GM12878 (cell line): Measurements from ENCODE around the gene YIPF5. TPM values are rescaled to one million over a fixed set of nuclear protein-coding genes. Genes with fewer than 3 reads are reported as not detected.

ENCODE experiments used
- ATAC-seq: fragments of 200-7000 bp; cut with Tn5 transposase; 3 replicates; pipeline ENCODE4 v1.9.1; 2020; ENCODE audit warnings: mild to moderate bottlenecking, moderate library complexity
- BruUV-seq: library from RNA; stranded (reverse); fragments of 400-500 nt; replicated peaks from 2 replicates; lab custom pipeline; 2021; lab: Mats Ljungman, UMichigan
- CTCF ChIA-PET: fragments of 300-600 bp; sonication (Branson Sonifier 250); formaldehyde crosslinking; extraction: SDS; loops from one replicate; lab custom pipeline; 2021; ENCODE audit warnings: inconsistent platforms; lab: Yijun Ruan, JAX
- POLR2A ChIA-PET: fragments of 350-600 bp; formaldehyde crosslinking; extraction: SDS; loops from one replicate; lab custom pipeline; 2021; ENCODE audit warnings: inconsistent platforms; lab: Charles Lee
- RAD21 ChIA-PET: fragments of 300-600 bp; sonication (Branson Sonifier 250); formaldehyde crosslinking; loops from one replicate; lab custom pipeline; 2023; ENCODE audit warnings: antibody characterized with exemption; ENCODE audit not compliant: unreplicated experiment; lab: Charles Lee
- SMC1A ChIA-PET: fragments of 300-600 bp; sonication (Branson Sonifier 250); formaldehyde crosslinking; loops from one replicate; lab custom pipeline; 2023; ENCODE audit not compliant: unreplicated experiment, uncharacterized antibody; lab: Charles Lee
- DNase-seq: peaks from one replicate; pipeline ENCODE4 v3.0.0-alpha.2; 2011; ENCODE audit warnings: low read depth, low spot score
- FAIRE-seq: peaks from 3 replicates; lab custom pipeline; 2011; peaks lifted over from hg19 to GRCh38; lab: Jason Lieb, UNC
- H2AFZ ChIP-seq: 2 replicates; pipeline ENCODE4 v1.6.0; 2011; ENCODE audit warnings: low read depth, low read length, control low read depth; ENCODE audit not compliant: control insufficient read depth
- H3K27ac ChIP-seq: 2 replicates; pipeline ENCODE4 v1.5.1; 2011; ENCODE audit warnings: control low read depth; ENCODE audit not compliant: control insufficient read depth, insufficient read depth
- H3K27me3 ChIP-seq, 2 experiments: replicated peaks in 1 of 2; 2 replicates each; pipeline versions ENCODE4 v1.6.0 to v1.6.1; 2011; ENCODE audit warnings: low read length in 1 of 2; ENCODE audit not compliant: control insufficient read depth in 2 of 2, insufficient read depth in 2 of 2
- H3K36me3 ChIP-seq, 2 experiments: 2 replicates each; pipeline ENCODE4 v1.5.1; 2011; ENCODE audit warnings: low read length in 1 of 2; ENCODE audit not compliant: control insufficient read depth in 2 of 2, insufficient read depth in 2 of 2
- H3K4me1 ChIP-seq: 2 replicates; pipeline ENCODE4 v1.6.1; 2011; ENCODE audit warnings: mild to moderate bottlenecking, low read length, moderate library complexity, mixed read lengths; ENCODE audit not compliant: control insufficient read depth, insufficient read depth
- H3K4me2 ChIP-seq: 2 replicates; pipeline ENCODE4 v1.6.0; 2011; ENCODE audit warnings: control low read depth; ENCODE audit not compliant: control insufficient read depth, insufficient read depth
- H3K4me3 ChIP-seq: fragments of 200-600 bp; sonication (generic); 2 replicates; pipeline ENCODE4 v1.5.1; 2016
- H3K79me2 ChIP-seq: 2 replicates; pipeline ENCODE4 v1.6.0; 2011; ENCODE audit warnings: low read length; ENCODE audit not compliant: control insufficient read depth, insufficient read depth
- H3K9ac ChIP-seq: 2 replicates; pipeline ENCODE4 v1.8.0; 2011; ENCODE audit warnings: low read length, control low read depth, mixed read lengths; ENCODE audit not compliant: control insufficient read depth, insufficient read depth
- H3K9me3 ChIP-seq: replicated peaks from 3 replicates; pipeline ENCODE4 v1.5.1; 2011; ENCODE audit warnings: mild to moderate bottlenecking, low read length; ENCODE audit not compliant: control insufficient read depth, insufficient read depth
- H4K20me1 ChIP-seq: 2 replicates; pipeline ENCODE4 v1.6.0; 2011; ENCODE audit not compliant: control insufficient read depth, insufficient read depth
- CTCF ChIP-seq, 3 experiments: IDR thresholded peaks in 2 of 3; conservative IDR thresholded peaks in 1 of 3; 2 replicates each; pipeline ENCODE4 v1.5.1; 2011; ENCODE audit warnings: low read depth in 3 of 3, low read length in 3 of 3, mild to moderate bottlenecking in 3 of 3, control low read depth in 2 of 3, moderate library complexity in 2 of 3, inconsistent platforms in 1 of 3, mixed read lengths in 1 of 3; ENCODE audit not compliant: control insufficient read depth in 2 of 3, insufficient read depth in 1 of 3; ENCODE audit errors: extremely low read depth in 1 of 3
- GABPA ChIP-seq: IDR thresholded peaks from 2 replicates; pipeline ENCODE4 v1.6.1; 2014; ENCODE audit warnings: antibody characterized with exemption, low read depth, mild to moderate bottlenecking, inconsistent platforms
- MTA2 ChIP-seq: fragments of 450-650 bp; IDR thresholded peaks from 2 replicates; pipeline ENCODE4 v1.6.1; 2016; ENCODE audit warnings: low read depth, mild to moderate bottlenecking, moderate library complexity
- RAD21 ChIP-seq: IDR thresholded peaks from 2 replicates; pipeline ENCODE4 v1.6.1; 2011; ENCODE audit warnings: mild to moderate bottlenecking, low read depth, low read length, moderate library complexity; ENCODE audit not compliant: insufficient read depth
- SMAD1 ChIP-seq: fragments of 450-650 bp; IDR thresholded peaks from 2 replicates; pipeline ENCODE4 v1.6.1; 2018; ENCODE audit warnings: mild to moderate bottlenecking, low read depth; ENCODE audit not compliant: partially characterized antibody
- SMC3 ChIP-seq: IDR thresholded peaks from 2 replicates; pipeline ENCODE4 v1.6.1; 2011; ENCODE audit warnings: low read length, improper control_type of control experiment, borderline replicate concordance
- SREBF1 ChIP-seq: IDR thresholded peaks from 2 replicates; pipeline ENCODE4 v1.6.1; 2012; ENCODE audit warnings: mild to moderate bottlenecking, low read length
- WGBS: methylation state at CpG from one replicate; pipeline ENCODE4 v1.1.6; 2016; ENCODE audit warnings: low lambda C conversion rate; ENCODE audit not compliant: insufficient replicate concordance, insufficient coverage; ENCODE audit errors: missing lambda C conversion rate; 5-methylcytosine and 5-hydroxymethylcytosine counted together
- in situ Hi-C: fragments of 300-500 bp; cut with MboI; formaldehyde crosslinking; loops from 9 replicates; pipeline ENCODE4 v1.14.3; 2018; ENCODE audit warnings: mixed read lengths
- intact Hi-C: fragments of 100-400 bp; cut with micrococcal nuclease; formaldehyde crosslinking; loops from one replicate; pipeline ENCODE4 v1.14.2; 2022; ENCODE audit not compliant: unreplicated experiment
- polyA plus RNA-seq, 11 experiments: library from polyadenylated mRNA; depleted of rRNA in 4 of 11; unstranded in 6 of 11; stranded (reverse) in 5 of 11; fragments of >200 nt; fragmentation: Nextera tagmentation in 4 of 11; fragmentation: Illumina TruSeq in 1 of 11; extraction: Ambion mirVana in 4 of 11; extraction: Trizol in 1 of 11; gene quantifications; 1 replicate in 1 of 11; 2 replicates in 10 of 11; pipeline versions ENCODE4 v1.2.1 to v1.2.3, GENCODE V29; 2011 to 2016; ENCODE audit warnings: inconsistent platforms in 2 of 11, missing spikeins in 2 of 11, low read depth in 1 of 11
- total RNA-seq, 4 experiments: library from RNA; depleted of rRNA in 3 of 4; stranded (reverse); fragments of >200 nt in 3 of 4; fragmentation: Illumina TruSeq in 1 of 4; extraction: Trizol in 1 of 4; gene quantifications; 2 replicates each; pipeline versions ENCODE4 v1.2.1 to v1.2.3, GENCODE V29; 2013 to 2021

YIPF5 gene
- total and polyA plus RNA-seq, 10 of the 15 experiments (the other 5 are each of a cell fraction or from before 2014, with no cell fraction given): 19.5 to 50.4 (median 34.3) TPM

GRCh38 chr5:144205141-144205551, 34.7 kb upstream of the YIPF5 start:
- no peaks in the 10 kb centered on the region for H3K4me1 ChIP-seq
- BruUV-seq: no TSS peak
- no peak overlapping the region for H3K4me3 ChIP-seq
- no peaks in the 10 kb centered on the region for H3K9me3 ChIP-seq
- no peak overlapping the region for H3K9ac ChIP-seq
- FAIRE-seq: no peak
- H3K4me2 ChIP-seq: no peak overlapping the region
- no peak for ATAC-seq
- CTCF ChIA-PET: interaction anchor here (1.0 to 3.7 kb wide), 6 partner anchors 20 to 1621 kb away, joined by 3 to 53 read pairs (median 5); no protein-coding TSS in a partner anchor
- no peaks in the 10 kb centered on the region for H3K36me3 ChIP-seq
- no peaks in the 10 kb centered on the region for H3K79me2 ChIP-seq
- TF ChIP-seq RAD21 (no peak), SMAD1 (no peak)
- TF ChIP-seq, all 136 proteins: peak for 0
- H3K27ac ChIP-seq: no peak overlapping the region
- RAD21 ChIA-PET: interaction anchor here (2.4 kb wide), 1 partner anchor 1033 kb away, joined by 25 read pairs; no protein-coding TSS in a partner anchor
- intact Hi-C loops: loop anchor here (10.0 kb wide), 2 partner anchors 900 to 1850 kb away; no protein-coding TSS in a partner anchor
- H2AFZ ChIP-seq: no peak overlapping the region
- POLR2A ChIA-PET: no interaction called here
- peaks cover 1 to 11% of the 10 kb centered on the region in 2 experiments for H3K27me3 ChIP-seq
- in situ Hi-C loops: loop anchor here (10.0 kb wide), 1 partner anchor 1030 kb away; no protein-coding TSS in a partner anchor
- SMC1A ChIA-PET: interaction anchor here (1.1 to 1.7 kb wide), 3 partner anchors 13 to 1621 kb away, joined by 3 to 12 read pairs (median 3); no protein-coding TSS in a partner anchor
- WGBS: 40% methylated on average over 29 of the region's 31 CpGs
- DNase-seq: no peak
- no peaks in the 10 kb centered on the region for H4K20me1 ChIP-seq

GRCh38 chr5:144203750-144204596, 33.5 kb upstream of the YIPF5 start:
- H3K27me3 ChIP-seq: peaks cover 1 to 11% of the 10 kb centered on the region in 2 experiments
- no peak overlapping the region for H3K4me2 ChIP-seq
- BruUV-seq: no TSS peak
- intact Hi-C loops: loop anchor here (1.0 to 10.0 kb wide), 5 partner anchors 901 to 1851 kb away; no protein-coding TSS in a partner anchor
- ChIA-PET POLR2A (no interaction called here), SMC1A (interaction anchor here (0.6 to 1.9 kb wide), 16 partner anchors 9 to 1909 kb away, joined by 3 to 19 read pairs (median 3); no protein-coding TSS in a partner anchor), CTCF (interaction anchor here (0.5 to 3.7 kb wide), 33 partner anchors 8 to 1926 kb away, joined by 3 to 53 read pairs (median 4); no protein-coding TSS in a partner anchor), RAD21 (interaction anchor here (0.7 to 2.4 kb wide), 8 partner anchors 10 to 1927 kb away, joined by 3 to 25 read pairs (median 4); no protein-coding TSS in a partner anchor)
- ATAC-seq (peak; percentile 92), FAIRE-seq (peak; percentile 86), DNase-seq (no peak)
- no peak overlapping the region for H3K9ac ChIP-seq
- no peaks in the 10 kb centered on the region for H3K4me1 ChIP-seq
- no peak overlapping the region for H2AFZ ChIP-seq
- WGBS: 32% methylated on average over 10 of the region's 10 CpGs
- no peaks in the 10 kb centered on the region for H4K20me1 ChIP-seq
- in situ Hi-C loops: loop anchor here (5.0 to 10.0 kb wide), 2 partner anchors 1031 to 1623 kb away; no protein-coding TSS in a partner anchor
- H3K9me3 ChIP-seq: no peaks in the 10 kb centered on the region
- H3K27ac ChIP-seq: no peak overlapping the region
- H3K79me2 ChIP-seq: no peaks in the 10 kb centered on the region
- no peak overlapping the region for H3K4me3 ChIP-seq
- H3K36me3 ChIP-seq: no peaks in the 10 kb centered on the region
- peak; percentile 92 for TF ChIP-seq RAD21
- TF ChIP-seq MTA2: no peak
- no peak for TF ChIP-seq SREBF1
- peak; percentile 75 for TF ChIP-seq SMC3
- TF ChIP-seq CTCF (IDR thresholded peaks at IDR 0.05 in 2 of 3, conservative IDR thresholded peaks at IDR 0.05 in 1 of 3; ENCODE audit: control insufficient read depth in 2 of 3, extremely low read depth in 1 of 3, insufficient read depth in 1 of 3, low read depth in 3 of 3, low read length in 3 of 3): peak; percentile 77 to 82 (median 80)
- no peak for TF ChIP-seq GABPA
